HG03469 (cell line): ENCODE measurements around the gene ANKRD40.
"Not testable (repeated sequence)": the region's sequence is repeated elsewhere in the genome, so short reads cannot be mapped to it uniquely, and the experiment has no call there.

Source experiments
- ATAC-seq: cut with Tn5 transposase; IDR thresholded peaks from one replicate; pipeline ENCODE4 v1.9.1; 2021; ENCODE audit warnings: mild to moderate bottlenecking, moderate library complexity, moderate number of reproducible peaks; ENCODE audit not compliant: unreplicated experiment

Gene ANKRD40

GRCh38 chr17:50686494-50687199 is 21.1 kb downstream of the ANKRD40 start:
- no peak for ATAC-seq

- ATAC-seq = no peak
Measured at GRCh38 chr17:50685691-50686493, 21.8 kb downstream of the ANKRD40 start.

GRCh38 chr17:50685334-50685665 is 22.4 kb downstream of the ANKRD40 start:
- ATAC-seq = no peak

DNA sequence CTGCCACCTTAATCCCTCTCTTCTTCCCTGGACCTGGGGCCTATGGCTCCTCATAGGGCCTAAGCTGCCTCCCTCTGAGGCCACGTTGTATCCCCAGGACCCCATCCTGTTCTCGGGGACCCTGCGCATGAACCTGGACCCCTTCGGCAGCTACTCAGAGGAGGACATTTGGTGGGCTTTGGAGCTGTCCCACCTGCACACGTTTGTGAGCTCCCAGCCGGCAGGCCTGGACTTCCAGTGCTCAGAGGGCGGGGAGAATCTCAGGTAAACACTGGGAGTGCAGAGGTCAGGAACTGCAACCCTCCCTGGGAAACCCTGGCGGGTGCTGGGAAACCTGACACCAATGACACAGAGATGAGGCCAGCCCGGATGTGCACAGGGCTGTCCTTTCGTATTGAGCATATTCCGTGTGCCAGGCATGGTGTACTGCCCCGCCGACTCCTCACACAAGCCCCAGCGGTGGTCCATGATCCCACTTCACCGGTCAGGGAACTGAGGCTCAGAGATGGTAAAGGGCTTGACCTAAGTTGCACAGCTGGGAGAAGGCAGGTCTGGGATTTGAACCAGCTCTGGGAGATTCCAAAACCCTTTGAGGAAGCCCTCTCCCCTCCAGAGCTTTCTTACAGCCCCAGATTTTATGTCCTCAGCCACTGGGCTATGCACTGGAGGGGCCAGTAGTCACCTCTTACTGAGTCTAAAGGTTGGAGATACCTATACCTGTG is 22.9 kb downstream of the ANKRD40 start:
- ATAC-seq = no peak

DNA sequence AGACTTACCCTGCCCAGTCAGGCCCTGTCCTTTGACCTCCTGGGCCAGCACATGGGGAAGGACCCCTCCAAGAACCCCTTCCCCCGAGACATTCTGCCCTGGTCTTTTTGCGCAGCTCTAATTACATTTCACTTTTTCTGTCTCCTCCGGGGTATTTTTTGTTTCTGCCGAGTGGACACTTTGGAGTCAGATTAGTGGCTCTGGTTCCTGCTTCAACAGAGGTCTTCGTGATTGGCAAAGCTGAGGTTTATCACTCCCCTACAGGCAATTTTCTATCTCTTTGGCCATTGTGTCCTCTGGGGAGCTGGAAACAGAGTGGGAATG is 23.5 kb downstream of the ANKRD40 start:
- no peak for ATAC-seq

- ATAC-seq = no peak
Measured at GRCh38 chr17:50683434-50684287, 24.1 kb downstream of the ANKRD40 start.

DNA sequence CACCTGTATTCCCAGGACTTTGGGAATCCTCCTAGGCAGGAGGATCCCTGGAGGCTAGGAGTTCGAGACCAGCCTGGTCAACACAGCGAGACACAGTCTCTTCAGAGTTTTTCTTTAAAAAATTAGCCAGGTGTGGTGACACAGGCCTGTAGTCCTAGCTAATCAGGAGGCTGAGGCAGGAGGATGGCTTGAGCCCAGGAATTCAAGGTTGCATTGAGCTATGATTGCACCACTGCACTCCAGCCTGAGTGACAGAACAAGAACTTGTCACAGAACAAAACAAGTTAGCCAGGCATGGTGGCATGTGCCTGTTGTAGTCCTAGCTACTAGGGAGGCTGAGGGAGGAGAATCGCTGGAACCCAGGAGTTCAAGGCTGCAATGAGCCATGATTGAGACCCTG is 24.8 kb downstream of the ANKRD40 start:
- ATAC-seq = no peak

GRCh38 chr17:50682441-50682840 is 25.3 kb downstream of the ANKRD40 start:
- ATAC-seq = no peak

- ATAC-seq = no peak
Measured at GRCh38 chr17:50681263-50682200, 26.2 kb downstream of the ANKRD40 start.

GRCh38 chr17:50680543-50681262 is 27.0 kb downstream of the ANKRD40 start:
- ATAC-seq = not testable (repeated sequence)

GRCh38 chr17:50680126-50680525 is 27.6 kb downstream of the ANKRD40 start:
- no peak for ATAC-seq

GRCh38 chr17:50679008-50679544 is 28.6 kb downstream of the ANKRD40 start:
- ATAC-seq = no peak

DNA sequence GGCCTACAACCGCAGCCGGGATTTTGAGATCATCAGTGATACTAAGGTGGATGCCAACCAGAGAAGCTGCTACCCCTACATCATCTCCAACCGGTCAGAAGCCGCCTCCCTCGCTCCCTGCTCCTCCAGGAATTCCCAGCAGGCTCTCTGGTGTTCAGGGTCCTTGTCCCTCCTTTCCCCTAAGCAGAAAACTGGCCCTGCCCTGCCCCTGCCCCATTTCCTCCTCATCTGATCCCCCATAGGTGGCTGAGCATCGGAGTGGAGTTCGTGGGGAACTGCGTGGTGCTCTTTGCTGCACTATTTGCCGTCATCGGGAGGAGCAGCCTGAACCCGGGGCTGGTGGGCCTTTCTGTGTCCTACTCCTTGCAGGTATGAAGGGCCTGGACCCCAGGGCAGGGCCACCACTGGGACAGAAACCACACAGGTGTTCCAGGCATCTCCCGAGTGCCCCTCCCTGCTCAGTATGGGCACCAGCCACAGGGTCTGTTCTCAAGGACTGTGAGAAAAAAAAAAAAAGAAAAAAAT is 29.8 kb downstream of the ANKRD40 start:
- no peak for ATAC-seq

DNA sequence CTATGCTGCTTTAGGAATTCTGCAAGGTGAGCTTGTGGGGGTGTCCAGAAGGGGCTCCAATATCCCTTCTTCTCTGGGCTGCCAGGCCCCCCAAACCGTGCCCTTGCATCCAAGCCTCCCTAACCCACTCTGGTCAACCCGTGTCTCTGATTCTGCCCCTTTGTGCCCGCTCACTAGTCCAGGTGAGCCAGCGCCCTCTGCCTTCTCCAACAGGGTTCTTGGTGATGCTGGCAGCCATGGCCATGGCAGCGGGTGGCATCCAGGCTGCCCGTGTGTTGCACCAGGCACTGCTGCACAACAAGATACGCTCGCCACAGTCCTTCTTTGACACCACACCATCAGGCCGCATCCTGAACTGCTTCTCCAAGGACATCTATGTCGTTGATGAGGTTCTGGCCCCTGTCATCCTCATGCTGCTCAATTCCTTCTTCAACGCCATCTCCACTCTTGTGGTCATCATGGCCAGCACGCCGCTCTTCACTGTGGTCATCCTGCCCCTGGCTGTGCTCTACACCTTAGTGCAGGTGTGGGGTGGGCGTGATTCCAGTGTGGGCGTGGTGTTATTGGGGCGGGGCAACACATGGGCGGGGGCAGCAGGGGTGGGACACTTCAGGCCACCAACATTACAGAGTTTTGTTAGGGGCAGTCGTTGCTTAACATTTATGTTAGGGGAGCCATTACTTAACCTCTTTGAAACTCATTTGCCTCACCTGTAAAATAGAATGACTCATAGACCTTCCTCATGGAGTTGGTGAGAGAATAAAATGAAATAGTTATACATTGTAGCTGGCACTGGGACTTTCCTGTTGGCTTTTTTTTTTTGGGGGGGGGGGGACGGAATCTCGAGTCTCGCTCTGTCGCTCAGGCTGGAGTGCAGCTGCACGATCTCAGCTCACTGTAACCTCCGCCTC is 31.4 kb downstream of the ANKRD40 start:
- ATAC-seq = no peak

DNA sequence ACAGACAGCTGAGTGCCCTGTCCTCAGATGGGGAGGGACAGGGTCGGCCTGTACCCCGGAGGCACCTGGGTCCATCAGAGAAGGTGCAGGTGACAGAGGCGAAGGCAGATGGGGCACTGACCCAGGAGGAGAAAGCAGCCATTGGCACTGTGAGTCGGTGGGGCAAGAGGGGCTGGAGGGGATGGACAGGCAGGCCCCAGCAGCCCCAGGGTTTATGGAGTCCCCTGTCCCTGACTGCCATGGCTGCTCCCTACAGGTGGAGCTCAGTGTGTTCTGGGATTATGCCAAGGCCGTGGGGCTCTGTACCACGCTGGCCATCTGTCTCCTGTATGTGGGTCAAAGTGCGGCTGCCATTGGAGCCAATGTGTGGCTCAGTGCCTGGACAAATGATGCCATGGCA is 32.1 kb downstream of the ANKRD40 start:
- ATAC-seq = no peak

- no peak for ATAC-seq
Measured at GRCh38 chr17:50675190-50675589, 32.5 kb downstream of the ANKRD40 start.

- ATAC-seq = no peak
Measured at GRCh38 chr17:50672831-50673551, 34.7 kb downstream of the ANKRD40 start.
